HepG2 (cell line): ENCODE data around the gene VARS2. TPM values are rescaled to one million over a fixed set of nuclear protein-coding genes. Genes with fewer than 3 reads are reported as not detected.
A peak's percentile ranks its signal among the peaks of the same experiment; 100 is the strongest.

Experiments
- DMAP1 ChIP-seq: IDR thresholded peaks from 2 replicates; pipeline ENCODE4 v1.6.1; 2016
- DNMT1 ChIP-seq: sonication (generic); formaldehyde crosslinking; IDR thresholded peaks from 2 replicates; pipeline ENCODE4 v1.5.1; 2020; ENCODE audit warnings: mild to moderate bottlenecking, missing genetic modification reagents
- HNF4G ChIP-seq, 2 experiments: sonication (generic) in 1 of 2; formaldehyde crosslinking in 1 of 2; IDR thresholded peaks; 2 replicates each; pipeline versions ENCODE4 v1.4.0 to v1.6.1; 2011 to 2020; ENCODE audit warnings: borderline replicate concordance in 2 of 2, low read depth in 2 of 2, mild to moderate bottlenecking in 2 of 2, low read length in 1 of 2, missing genetic modification reagents in 1 of 2, moderate library complexity in 1 of 2
- PITX1 ChIP-seq: sonication (generic); formaldehyde crosslinking; IDR thresholded peaks from 2 replicates; pipeline ENCODE4 v1.5.1; 2020; ENCODE audit warnings: mild to moderate bottlenecking, missing genetic modification reagents
- RARA ChIP-seq: IDR thresholded peaks from 2 replicates; pipeline ENCODE4 v1.6.1; 2016; ENCODE audit warnings: missing genetic modification reagents, missing compliant biosample characterization
- RBM22 ChIP-seq: fragments of 200-400 bp; formaldehyde crosslinking; optimal IDR thresholded peaks from 2 replicates; pipeline ENCODE3; 2017; ENCODE audit warnings: mild to moderate bottlenecking, low read length, moderate library complexity
- SKI ChIP-seq: fragments of 450-650 bp; IDR thresholded peaks from one replicate; pipeline ENCODE4 v1.6.1; 2018; ENCODE audit warnings: mild to moderate bottlenecking; ENCODE audit not compliant: partially characterized antibody
- SP5 ChIP-seq: IDR thresholded peaks from 2 replicates; pipeline ENCODE4 v1.6.1; 2016; ENCODE audit warnings: low read depth, borderline replicate concordance
- ZBTB1 ChIP-seq: sonication (generic); formaldehyde crosslinking; IDR thresholded peaks from 2 replicates; pipeline ENCODE4 v1.4.0; 2020; ENCODE audit warnings: missing genetic modification reagents, borderline replicate concordance
- ZNF414 ChIP-seq: sonication (generic); formaldehyde crosslinking; IDR thresholded peaks from 2 replicates; pipeline ENCODE4 v1.5.0; 2020; ENCODE audit warnings: missing genetic modification reagents
- ZNF501 ChIP-seq: sonication (generic); formaldehyde crosslinking; IDR thresholded peaks from 2 replicates; pipeline ENCODE4 v1.5.1; 2020; ENCODE audit warnings: mild to moderate bottlenecking, moderate library complexity, missing genetic modification reagents
- ZNF607 ChIP-seq: sonication (generic); formaldehyde crosslinking; IDR thresholded peaks from 2 replicates; pipeline ENCODE4 v1.5.1; 2020; ENCODE audit warnings: missing genetic modification reagents, mild to moderate bottlenecking, borderline replicate concordance
- ZNF839 ChIP-seq: sonication (generic); formaldehyde crosslinking; IDR thresholded peaks from 2 replicates; pipeline ENCODE4 v1.4.0; 2020; ENCODE audit warnings: missing genetic modification reagents, mild to moderate bottlenecking, borderline replicate concordance
- polyA plus RNA-seq, 8 experiments: library from polyadenylated mRNA; depleted of rRNA in 3 of 8; stranded (reverse) in 7 of 8; unstranded in 1 of 8; fragments of >200 nt; fragmentation: Illumina TruSeq in 4 of 8; extraction: Trizol in 4 of 8; gene quantifications; 2 replicates each; pipeline versions ENCODE4 v1.2.1 to v1.2.3, GENCODE V29; 2011 to 2016; ENCODE audit warnings: low read depth in 4 of 8, missing spikeins in 1 of 8, mixed read lengths in 1 of 8; ENCODE audit not compliant: insufficient read depth in 1 of 8
- total RNA-seq, 5 experiments: library from RNA; depleted of rRNA; stranded (reverse); fragments of >200 nt; fragmentation: Illumina TruSeq; extraction: Trizol; gene quantifications; 2 replicates each; pipeline ENCODE4 v1.2.3, GENCODE V29; 2016; ENCODE audit warnings: low read depth in 1 of 5
- TF ChIP-seq, protein P1 (sequence below): sonication (generic); formaldehyde crosslinking; IDR thresholded peaks from 2 replicates; pipeline ENCODE4 v1.4.0; 2020; ENCODE audit warnings: mild to moderate bottlenecking, missing genetic modification reagents
- TF ChIP-seq, protein P2 (sequence below): sonication (generic); formaldehyde crosslinking; IDR thresholded peaks from 2 replicates; pipeline ENCODE4 v1.5.1; 2020; ENCODE audit warnings: mild to moderate bottlenecking, missing genetic modification reagents, moderate library complexity
- TF ChIP-seq, protein P3 (sequence below): sonication (generic); formaldehyde crosslinking; IDR thresholded peaks from 2 replicates; pipeline ENCODE4 v1.9.0; 2022; ENCODE audit warnings: low read depth, missing genetic modification reagents

Gene VARS2
- total and polyA plus RNA-seq, 2 of the 13 experiments (the other 11 are each of a cell fraction or from before 2014, with no cell fraction given) = 61.8 to 71.8 TPM

DNA sequence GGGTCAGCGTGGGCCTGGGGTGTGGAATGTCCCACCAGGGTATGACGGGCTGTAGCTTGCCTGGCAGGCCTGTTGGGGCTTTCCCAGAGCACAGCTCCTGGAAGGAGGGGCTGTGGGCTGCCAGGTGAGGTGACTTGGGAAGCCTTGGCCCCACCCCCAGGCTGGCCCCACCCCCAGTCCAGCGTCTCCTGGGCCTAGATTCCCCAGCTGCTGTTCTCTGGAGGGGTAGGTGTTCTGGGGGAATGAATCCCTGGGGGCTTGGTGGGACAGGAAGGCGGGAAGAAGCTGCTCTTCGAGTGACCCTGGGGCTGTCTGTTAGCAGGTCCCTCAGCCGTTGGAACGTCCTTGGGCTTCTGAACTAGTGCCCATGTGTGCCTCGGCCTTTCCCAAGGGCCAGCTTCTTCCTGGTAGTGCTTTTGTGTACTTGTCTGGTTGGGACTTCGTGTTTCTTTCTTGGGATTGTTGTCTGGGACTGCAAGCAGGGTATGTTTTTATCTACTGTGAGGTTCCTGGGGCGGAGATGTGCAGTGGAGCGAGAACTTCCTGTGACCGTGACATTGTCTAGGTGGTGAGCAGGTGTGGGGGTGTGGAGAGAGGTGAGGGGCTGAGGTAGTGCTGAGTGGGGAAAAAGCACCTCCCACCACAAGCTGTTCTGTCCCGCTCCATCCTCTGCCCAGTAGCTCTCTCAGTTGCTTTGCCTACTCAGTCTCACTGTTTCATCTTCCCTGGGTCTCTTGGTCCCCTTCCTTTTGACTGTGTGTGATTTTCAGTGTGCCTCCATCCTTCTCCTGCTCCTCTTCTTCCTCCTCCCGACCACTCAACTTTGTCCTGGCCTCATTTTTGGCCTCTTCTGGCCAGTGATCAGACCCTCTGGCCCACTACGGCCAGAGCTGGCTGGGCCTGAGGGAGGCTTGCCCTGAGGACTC lies 31.0 kb upstream of the VARS2 start (continued):
- TF ChIP-seq, protein P1, sequence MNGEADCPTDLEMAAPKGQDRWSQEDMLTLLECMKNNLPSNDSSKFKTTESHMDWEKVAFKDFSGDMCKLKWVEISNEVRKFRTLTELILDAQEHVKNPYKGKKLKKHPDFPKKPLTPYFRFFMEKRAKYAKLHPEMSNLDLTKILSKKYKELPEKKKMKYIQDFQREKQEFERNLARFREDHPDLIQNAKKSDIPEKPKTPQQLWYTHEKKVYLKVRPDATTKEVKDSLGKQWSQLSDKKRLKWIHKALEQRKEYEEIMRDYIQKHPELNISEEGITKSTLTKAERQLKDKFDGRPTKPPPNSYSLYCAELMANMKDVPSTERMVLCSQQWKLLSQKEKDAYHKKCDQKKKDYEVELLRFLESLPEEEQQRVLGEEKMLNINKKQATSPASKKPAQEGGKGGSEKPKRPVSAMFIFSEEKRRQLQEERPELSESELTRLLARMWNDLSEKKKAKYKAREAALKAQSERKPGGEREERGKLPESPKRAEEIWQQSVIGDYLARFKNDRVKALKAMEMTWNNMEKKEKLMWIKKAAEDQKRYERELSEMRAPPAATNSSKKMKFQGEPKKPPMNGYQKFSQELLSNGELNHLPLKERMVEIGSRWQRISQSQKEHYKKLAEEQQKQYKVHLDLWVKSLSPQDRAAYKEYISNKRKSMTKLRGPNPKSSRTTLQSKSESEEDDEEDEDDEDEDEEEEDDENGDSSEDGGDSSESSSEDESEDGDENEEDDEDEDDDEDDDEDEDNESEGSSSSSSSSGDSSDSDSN (CRISPR knock-in tag) = peak; percentile 37; the same call in 1 of the 2 replicates
- TF ChIP-seq RARA (CRISPR knock-in tag) = 0 out of 2 replicates have a peak, but pooled peaks have one; percentile 5
- TF ChIP-seq ZNF839 (CRISPR knock-in tag) = peak; percentile 22; the same call in 1 of the 2 replicates
- TF ChIP-seq ZBTB1 = no peak
- TF ChIP-seq ZNF414 (CRISPR knock-in tag) = peak; percentile 6; the same call in 1 of the 2 replicates
- TF ChIP-seq HNF4G (IDR thresholded peaks at IDR 0.05; ENCODE audit: borderline replicate concordance, low read depth, low read length) = no peak
- TF ChIP-seq HNF4G (CRISPR knock-in tag; IDR thresholded peaks at IDR 0.05; ENCODE audit: borderline replicate concordance, low read depth) = 0 out of 2 replicates have a peak, but pooled peaks have one; percentile 0
- no peak for TF ChIP-seq PITX1 (CRISPR knock-in tag)
- TF ChIP-seq DNMT1 = 0 out of 2 replicates have a peak, but pooled peaks have one; percentile 67
- no peak for TF ChIP-seq SKI
- no peak for TF ChIP-seq ZNF607 (CRISPR knock-in tag)
- TF ChIP-seq, protein P2, sequence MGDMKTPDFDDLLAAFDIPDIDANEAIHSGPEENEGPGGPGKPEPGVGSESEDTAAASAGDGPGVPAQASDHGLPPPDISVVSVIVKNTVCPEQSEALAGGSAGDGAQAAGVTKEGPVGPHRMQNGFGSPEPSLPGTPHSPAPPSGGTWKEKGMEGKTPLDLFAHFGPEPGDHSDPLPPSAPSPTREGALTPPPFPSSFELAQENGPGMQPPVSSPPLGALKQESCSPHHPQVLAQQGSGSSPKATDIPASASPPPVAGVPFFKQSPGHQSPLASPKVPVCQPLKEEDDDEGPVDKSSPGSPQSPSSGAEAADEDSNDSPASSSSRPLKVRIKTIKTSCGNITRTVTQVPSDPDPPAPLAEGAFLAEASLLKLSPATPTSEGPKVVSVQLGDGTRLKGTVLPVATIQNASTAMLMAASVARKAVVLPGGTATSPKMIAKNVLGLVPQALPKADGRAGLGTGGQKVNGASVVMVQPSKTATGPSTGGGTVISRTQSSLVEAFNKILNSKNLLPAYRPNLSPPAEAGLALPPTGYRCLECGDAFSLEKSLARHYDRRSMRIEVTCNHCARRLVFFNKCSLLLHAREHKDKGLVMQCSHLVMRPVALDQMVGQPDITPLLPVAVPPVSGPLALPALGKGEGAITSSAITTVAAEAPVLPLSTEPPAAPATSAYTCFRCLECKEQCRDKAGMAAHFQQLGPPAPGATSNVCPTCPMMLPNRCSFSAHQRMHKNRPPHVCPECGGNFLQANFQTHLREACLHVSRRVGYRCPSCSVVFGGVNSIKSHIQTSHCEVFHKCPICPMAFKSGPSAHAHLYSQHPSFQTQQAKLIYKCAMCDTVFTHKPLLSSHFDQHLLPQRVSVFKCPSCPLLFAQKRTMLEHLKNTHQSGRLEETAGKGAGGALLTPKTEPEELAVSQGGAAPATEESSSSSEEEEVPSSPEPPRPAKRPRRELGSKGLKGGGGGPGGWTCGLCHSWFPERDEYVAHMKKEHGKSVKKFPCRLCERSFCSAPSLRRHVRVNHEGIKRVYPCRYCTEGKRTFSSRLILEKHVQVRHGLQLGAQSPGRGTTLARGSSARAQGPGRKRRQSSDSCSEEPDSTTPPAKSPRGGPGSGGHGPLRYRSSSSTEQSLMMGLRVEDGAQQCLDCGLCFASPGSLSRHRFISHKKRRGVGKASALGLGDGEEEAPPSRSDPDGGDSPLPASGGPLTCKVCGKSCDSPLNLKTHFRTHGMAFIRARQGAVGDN (CRISPR knock-in tag) = peak; percentile 6; the same call in 1 of the 2 replicates
- no peak for TF ChIP-seq SP5 (CRISPR knock-in tag)
- TF ChIP-seq DMAP1 (CRISPR knock-in tag) = peak; percentile 3; the same call in 1 of the 2 replicates
- no peak for TF ChIP-seq RBM22
- TF ChIP-seq, protein P3, sequence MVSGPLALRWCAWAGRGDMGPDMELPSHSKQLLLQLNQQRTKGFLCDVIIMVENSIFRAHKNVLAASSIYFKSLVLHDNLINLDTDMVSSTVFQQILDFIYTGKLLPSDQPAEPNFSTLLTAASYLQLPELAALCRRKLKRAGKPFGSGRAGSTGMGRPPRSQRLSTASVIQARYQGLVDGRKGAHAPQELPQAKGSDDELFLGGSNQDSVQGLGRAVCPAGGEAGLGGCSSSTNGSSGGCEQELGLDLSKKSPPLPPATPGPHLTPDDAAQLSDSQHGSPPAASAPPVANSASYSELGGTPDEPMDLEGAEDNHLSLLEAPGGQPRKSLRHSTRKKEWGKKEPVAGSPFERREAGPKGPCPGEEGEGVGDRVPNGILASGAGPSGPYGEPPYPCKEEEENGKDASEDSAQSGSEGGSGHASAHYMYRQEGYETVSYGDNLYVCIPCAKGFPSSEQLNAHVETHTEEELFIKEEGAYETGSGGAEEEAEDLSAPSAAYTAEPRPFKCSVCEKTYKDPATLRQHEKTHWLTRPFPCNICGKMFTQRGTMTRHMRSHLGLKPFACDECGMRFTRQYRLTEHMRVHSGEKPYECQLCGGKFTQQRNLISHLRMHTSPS (CRISPR knock-in tag) = peak; percentile 1; the same call in 1 of the 2 replicates
- peak; percentile 39; the same call in 1 of the 2 replicates for TF ChIP-seq ZNF501 (CRISPR knock-in tag)
